Colonic mucosa (tissue), 4 donors: ENCODE measurements around the gene CSAD. TPM values are rescaled to one million over a fixed set of nuclear protein-coding genes. Genes with fewer than 3 reads are reported as not detected.

Source experiments
- DNase-seq: peaks from one replicate; pipeline ENCODE4 v3.0.0-alpha.2; 2020
- H3K27ac ChIP-seq: fragments of 200-600 bp; one replicate; pipeline ENCODE4 v1.8.0; 2021
- H3K27me3 ChIP-seq: fragments of 200-600 bp; one replicate; pipeline ENCODE4 v1.8.0; 2021
- H3K36me3 ChIP-seq: fragments of 200-600 bp; one replicate; pipeline ENCODE4 v1.8.0; 2021
- H3K4me1 ChIP-seq: fragments of 200-600 bp; one replicate; pipeline ENCODE4 v1.8.0; 2021; ENCODE audit warnings: mild to moderate bottlenecking
- H3K4me3 ChIP-seq: fragments of 200-600 bp; one replicate; pipeline ENCODE4 v1.8.0; 2021
- H3K9ac ChIP-seq, 2 donors: one replicate each; pipeline ENCODE4 v1.7.0; 2013; ENCODE audit warnings: control low read depth in 2 of 2, low read depth in 2 of 2, low read length in 2 of 2
- H3K9me3 ChIP-seq: fragments of 200-600 bp; one replicate; pipeline ENCODE4 v1.8.0; 2021
- CTCF ChIP-seq: fragments of 200-600 bp; IDR thresholded peaks from one replicate; pipeline ENCODE4 v1.8.0; 2022; ENCODE audit warnings: antibody characterized with exemption, mild to moderate bottlenecking
- intact Hi-C: fragments of 100-400 bp; cut with DNase I; formaldehyde crosslinking; loops from one replicate; pipeline ENCODE4 v1.14.1; 2022
- total RNA-seq, 2 donors: library from RNA; stranded (reverse); fragmentation: NEBNext Ultra II Directional in 1 of 2; extraction: Animal tissue kit (Norgen Biotek cat#: 25700) in 1 of 2; gene quantifications; one replicate each; pipeline ENCODE4 v1.2.1, GENCODE V29; 2021
- donor health status: healthy.
- donor health status: DM: no; HTN: no; CAD: no.
- donor health status: DM: no; HTN: no; CAD: no.

CSAD gene
- total RNA-seq, 2 donors from 2014 or later: 9.1 to 20.4 TPM

DNA sequence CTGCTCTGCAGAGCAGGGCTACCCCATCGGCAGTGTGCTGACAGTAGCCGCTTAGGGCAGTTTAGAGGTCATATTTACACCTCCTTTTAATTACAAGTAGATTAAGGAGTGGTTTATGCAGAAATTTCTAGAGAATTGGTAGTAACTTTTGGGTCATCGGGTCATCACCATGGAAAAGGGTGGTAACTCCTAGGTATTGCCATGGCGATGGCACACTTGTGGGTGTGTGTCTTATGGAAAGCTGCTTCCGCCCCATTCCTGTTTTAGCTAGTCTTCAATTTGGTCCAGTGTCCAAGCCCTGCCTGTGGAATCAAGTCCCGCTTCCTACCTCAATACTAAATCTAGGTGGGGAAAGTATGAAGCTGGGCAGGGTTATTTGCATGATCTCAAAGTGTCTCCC is 29.7 kb downstream of the CSAD start:
- H3K9me3 ChIP-seq: no peaks in the 10 kb centered on the region
- H3K36me3 ChIP-seq: no peaks in the 10 kb centered on the region
- intact Hi-C loops: no loop called here
- DNase-seq: no peak
- no peak for TF ChIP-seq CTCF
- H3K27ac ChIP-seq: no peak overlapping the region
- no peak overlapping the region for H3K4me3 ChIP-seq
- H3K4me1 ChIP-seq: no peaks in the 10 kb centered on the region
- H3K9ac ChIP-seq: no peak overlapping the region
- H3K27me3 ChIP-seq: no peaks in the 10 kb centered on the region

DNA sequence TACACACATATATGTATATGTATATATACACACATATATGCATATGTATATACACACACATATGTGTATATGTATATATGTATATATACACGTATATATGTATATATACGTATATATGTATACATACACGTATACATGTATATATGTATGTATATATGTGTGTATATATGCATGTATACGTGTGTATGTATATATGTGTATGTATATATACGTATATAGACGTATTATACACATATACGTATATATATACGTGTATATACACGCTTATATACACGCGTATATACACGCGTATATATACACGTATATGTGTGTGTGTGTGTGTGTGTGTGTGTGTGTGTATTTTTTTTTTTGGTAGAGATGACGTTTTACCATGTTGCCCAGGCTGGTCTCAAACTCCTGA is 33.1 kb downstream of the CSAD start:
- DNase-seq: no peak
- Histone ChIP-seq H3K9me3 (no peaks in the 10 kb centered on the region), H3K27ac (no peak overlapping the region), H3K27me3 (no peaks in the 10 kb centered on the region), H3K4me3 (no peak overlapping the region), H3K36me3 (no peaks in the 10 kb centered on the region), H3K4me1 (no peaks in the 10 kb centered on the region), H3K9ac (no peak overlapping the region)
- no peak for TF ChIP-seq CTCF
- intact Hi-C loops: no loop called here

DNA sequence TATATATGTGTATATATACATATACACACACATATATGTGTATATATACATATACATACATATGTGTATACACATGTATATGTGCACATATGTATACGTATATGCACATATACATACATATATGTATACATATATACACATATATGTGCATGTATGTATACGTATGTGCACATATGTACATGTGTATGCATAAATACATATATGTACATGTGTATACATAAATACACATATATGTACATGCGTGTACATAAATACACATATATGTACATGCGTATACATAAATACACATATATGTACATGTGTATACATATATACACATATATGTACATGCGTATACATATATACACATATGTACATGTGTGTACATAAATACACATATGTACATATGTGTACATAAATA is 33.5 kb downstream of the CSAD start:
- H3K4me3 ChIP-seq: no peak overlapping the region

GRCh38 chr12:53145383-53146260 is 35.1 kb downstream of the CSAD start:
- H3K27ac ChIP-seq: no peak overlapping the region
- intact Hi-C loops: no loop called here
- DNase-seq: no peak

More for the DNA sequence above, 33.5 kb downstream of the CSAD start:
- no peaks in the 10 kb centered on the region for H3K27me3 ChIP-seq
- no peak overlapping the region for H3K9ac ChIP-seq
- no peak for DNase-seq
- intact Hi-C loops: no loop called here
- no peak overlapping the region for H3K27ac ChIP-seq
- TF ChIP-seq CTCF: no peak
- no peaks in the 10 kb centered on the region for H3K36me3 ChIP-seq
- no peaks in the 10 kb centered on the region for H3K9me3 ChIP-seq
- H3K4me1 ChIP-seq: no peaks in the 10 kb centered on the region

DNA sequence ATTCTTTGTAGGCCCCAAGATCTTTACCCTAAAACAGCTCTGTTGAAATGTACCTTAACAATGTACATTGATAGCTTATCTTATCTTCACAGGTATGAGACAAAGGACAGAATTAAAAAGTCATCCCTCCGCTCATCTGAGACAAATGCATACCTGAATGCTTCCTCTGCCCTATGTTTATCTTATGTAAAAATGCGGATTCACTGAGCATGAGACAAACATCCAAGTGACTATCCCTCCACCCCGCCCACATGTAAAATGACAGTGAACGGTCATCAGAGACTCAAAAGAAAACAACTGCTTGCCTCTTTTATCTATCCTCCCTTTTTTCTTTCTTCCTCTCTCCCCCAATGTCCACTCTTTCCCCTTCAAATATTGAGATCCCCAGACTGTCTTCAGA is 37.4 kb downstream of the CSAD start:
- no peaks in the 10 kb centered on the region for H3K36me3 ChIP-seq
- no peak overlapping the region for H3K27ac ChIP-seq
- intact Hi-C loops: no loop called here
- no peaks in the 10 kb centered on the region for H3K27me3 ChIP-seq
- no peaks in the 10 kb centered on the region for H3K4me1 ChIP-seq
- no peak overlapping the region for H3K4me3 ChIP-seq
- H3K9me3 ChIP-seq: no peaks in the 10 kb centered on the region
- no peak for TF ChIP-seq CTCF
- H3K9ac ChIP-seq: no peak overlapping the region
- DNase-seq: no peak

More at GRCh38 chr12:53145383-53146260, 35.1 kb downstream of the CSAD start:
- H3K27me3 ChIP-seq: no peaks in the 10 kb centered on the region
- no peaks in the 10 kb centered on the region for H3K4me1 ChIP-seq
- TF ChIP-seq CTCF: no peak
- no peak overlapping the region for H3K4me3 ChIP-seq
- no peak overlapping the region for H3K9ac ChIP-seq
- no peaks in the 10 kb centered on the region for H3K36me3 ChIP-seq
- H3K9me3 ChIP-seq: no peaks in the 10 kb centered on the region
